ENCODE data around the gene PISD.
"Not testable (repeated sequence)": the region's sequence is repeated elsewhere in the genome, so short reads cannot be mapped to it uniquely, and the experiment has no call there.

PISD gene

DNA sequence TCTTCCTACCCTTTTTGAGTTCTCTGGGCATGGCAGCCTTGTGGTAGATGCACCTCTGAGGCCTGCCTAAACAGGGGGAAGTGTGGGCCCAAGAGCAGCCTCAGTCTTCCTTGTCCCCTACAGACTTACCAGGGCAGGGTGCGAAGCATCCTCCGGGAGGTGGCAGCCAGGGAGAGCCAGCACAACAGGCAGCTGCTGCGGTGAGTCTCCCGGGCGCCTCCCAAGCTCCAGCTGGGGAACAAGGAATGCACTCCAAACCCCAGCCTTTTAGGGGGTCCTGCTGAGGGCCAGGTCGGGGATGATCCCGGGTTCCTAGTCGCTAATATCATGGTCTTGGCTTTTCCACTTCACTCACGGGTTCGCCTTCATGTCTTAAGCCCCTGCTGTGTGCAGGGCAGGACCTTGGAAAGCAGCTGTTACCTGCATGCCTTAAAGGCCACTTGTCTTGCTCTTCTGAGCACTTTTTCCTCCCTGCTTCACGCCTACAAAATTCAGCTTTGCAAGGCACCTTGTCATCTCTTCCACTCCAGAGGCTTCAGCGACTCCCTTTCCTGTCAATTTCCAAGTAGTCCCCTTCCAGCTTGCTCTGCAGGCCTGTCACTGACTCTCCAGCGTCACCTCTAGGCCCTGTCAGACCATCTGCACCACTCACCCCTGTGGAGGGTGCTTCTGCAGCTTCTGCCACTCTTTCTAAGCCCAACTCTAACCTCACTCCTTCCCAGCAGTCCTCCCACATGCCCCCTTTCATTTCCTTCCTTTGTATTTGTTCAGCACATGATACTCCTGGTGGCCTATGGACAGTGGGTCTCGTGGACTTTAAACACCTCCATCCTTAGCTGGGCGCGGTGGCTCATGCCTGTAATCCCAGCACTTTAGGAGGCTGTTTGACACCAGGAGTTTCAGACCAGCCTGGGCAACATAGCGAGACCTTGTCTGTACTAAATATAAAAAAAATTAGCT lies 57.0 kb downstream of the PISD start:
- peak; percentile 16 to 64 for DNase-seq

DNA sequence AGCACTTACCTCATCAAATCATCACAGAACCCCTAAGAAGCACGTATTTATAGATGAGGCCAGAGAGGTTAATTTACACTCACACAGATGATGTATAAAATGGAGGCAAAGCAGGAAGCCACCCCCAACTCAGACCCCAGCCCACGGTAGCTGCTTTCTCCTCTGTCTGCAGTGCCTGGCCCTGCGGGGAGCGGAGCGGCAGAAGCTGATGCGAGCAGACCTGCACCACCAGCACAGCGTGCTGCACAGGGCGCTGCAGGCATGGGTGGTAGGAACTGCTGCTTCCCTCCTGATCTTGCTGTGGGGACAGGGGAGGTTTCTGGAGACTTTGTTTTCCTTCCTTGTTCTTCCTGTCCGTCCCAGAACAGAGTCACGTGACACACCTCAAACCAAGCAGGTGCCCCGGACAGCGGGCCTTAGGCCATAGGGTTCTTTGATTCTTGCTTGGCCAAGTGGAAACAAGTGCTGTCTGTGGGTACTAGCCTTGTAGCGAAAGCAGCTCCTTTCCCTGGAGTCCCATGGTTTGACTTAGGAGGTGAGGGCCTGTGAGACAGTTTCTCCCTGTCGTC lies 57.8 kb downstream of the PISD start:
- no peak for DNase-seq

DNA sequence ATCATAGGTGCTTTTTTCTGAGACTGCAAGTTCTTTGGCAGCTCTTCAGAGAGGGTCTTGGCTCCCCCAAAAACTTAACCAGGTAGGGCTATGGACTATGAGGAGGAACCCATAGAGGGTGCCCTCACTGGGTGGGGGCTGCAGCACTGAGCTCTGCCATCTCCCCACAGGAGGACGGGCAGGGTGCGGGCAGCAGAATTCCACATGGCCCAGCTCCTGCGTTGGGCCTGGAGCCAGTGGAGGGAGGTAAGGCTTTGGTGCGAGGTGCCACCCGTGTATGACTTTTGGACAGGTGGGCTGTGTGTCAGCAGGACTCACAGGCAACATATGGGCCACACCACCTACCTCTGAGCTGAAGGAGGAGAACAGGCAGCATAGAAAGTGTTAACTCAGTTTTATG lies 58.4 kb downstream of the PISD start:
- no peak for DNase-seq

- DNase-seq: no peak
These were observed 58.9 kb downstream of the PISD start for GRCh38 chr22:31603081-31603525.

DNA sequence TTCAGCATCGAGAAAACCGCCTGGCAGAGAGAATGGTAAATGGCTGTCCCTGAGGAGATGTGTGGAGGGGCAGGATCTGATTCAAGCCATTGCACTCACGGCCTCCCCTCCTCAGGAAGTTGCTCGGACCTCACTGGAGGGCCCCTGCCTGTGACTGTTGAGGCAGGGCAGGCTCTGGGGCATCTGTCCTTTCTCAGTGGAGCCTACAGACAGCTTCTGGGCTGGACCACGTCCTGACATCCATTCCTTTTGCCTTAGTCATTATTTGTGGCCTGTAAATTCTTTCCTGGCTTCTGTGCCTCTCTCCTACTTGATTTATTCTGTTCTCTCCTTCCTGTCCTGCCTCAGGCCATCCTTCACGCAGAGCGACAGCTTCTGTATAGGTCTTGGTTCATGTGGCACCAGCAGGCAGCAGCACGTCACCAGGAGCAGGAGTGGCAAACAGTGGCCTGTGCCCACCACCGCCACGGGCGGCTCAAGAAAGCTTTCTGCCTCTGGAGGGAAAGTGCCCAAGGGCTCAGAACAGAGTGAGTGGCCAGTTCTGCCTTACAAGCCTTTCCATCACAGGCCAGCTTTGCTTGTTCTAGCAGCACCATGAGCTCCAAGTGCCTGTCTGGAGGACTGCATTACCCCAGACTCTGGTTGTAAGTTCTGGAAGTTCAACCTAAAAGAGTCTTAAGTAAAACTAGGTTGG lies 59.6 kb downstream of the PISD start:
- DNase-seq: no peak

- DNase-seq: no peak
These were observed 66.7 kb downstream of the PISD start for GRCh38 chr22:31595271-31595670.

DNA sequence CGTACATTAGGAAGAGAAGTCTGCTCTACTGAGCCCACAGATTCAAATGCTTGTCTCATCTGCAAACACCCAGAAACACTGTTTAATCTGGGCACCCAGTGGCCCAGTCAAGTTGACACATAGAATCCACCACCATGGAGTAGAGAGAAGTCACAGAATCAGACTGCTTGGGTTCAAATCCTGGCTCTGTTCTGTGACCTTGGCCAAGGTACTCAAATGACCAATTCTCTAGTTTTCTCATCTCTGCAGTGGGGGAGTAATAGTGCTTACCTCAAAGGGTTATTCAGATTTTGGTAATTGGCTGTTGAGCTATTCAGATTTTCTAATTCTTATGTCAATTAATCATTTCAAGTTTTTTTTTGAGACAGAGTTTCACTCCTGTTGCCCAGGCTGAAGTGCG lies 71.9 kb downstream of the PISD start:
- not testable (repeated sequence) for DNase-seq

DNA sequence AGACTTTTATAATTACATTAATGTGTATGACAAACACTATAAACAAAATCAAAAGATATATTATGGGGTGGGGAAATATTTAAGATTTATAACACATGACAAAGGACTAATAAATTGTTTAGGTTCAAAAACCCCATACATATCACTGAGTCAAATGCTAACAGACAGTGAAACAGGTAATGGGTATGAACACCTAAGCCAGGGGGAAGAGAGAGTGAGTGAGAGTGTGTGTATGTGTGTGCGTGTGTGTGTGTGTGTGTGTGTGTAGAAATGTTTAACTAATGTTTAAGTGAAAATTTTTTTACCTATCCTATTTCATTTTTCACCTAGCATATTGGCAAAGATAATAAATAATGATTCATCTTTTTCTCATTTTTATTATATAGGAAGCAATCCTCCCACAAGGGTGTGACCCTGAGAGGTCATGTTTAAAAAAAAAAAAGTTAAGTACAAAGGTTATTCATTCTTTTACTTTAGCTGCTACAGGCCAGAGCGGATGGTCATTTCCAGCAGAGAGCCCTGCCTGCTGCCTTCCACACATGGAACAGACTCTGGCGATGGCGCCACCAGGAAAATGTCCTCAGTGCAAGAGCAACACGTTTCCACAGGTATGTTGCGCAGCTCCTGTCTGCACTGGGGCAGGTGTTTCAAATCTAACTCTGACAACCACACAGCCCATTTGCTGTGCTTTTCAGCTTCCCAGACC lies 72.9 kb downstream of the PISD start:
- no peak for DNase-seq

- no peak for DNase-seq
These were observed 75.7 kb downstream of the PISD start for GRCh38 chr22:31586137-31586920.

- DNase-seq: no peak
These were observed 76.7 kb downstream of the PISD start for GRCh38 chr22:31585161-31585859.

GRCh38 chr22:31584804-31585160 lies 77.2 kb downstream of the PISD start:
- DNase-seq: no peak

DNA sequence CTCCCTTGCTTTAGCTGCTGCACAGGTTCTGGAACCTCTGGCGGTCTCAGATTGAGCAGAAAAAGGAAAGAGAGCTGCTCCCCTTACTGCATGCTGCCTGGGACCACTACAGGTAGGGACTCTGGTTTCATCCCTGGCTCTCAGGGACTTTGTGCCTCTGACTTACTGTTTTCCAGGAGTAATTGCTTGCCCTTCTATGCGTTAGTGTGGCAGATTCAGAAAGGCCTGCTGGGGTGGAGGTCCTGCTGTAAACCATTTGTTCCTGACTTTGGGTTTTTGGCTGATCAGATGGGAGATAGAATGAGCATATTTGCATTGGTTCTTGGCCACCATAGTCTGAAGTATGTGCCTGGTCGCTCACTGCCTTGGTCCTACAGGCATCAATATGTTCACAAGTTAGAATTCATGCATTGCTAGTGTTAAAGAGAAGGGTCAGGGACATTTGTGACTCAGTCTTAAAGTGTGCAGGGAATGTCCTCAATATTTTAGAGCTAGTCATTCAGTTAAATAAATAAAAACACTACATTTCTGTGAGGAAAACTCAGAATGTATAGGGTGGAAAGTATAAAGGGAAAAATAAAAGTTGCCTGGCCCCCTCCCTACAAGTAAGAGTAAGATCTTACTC lies 78.0 kb downstream of the PISD start:
- DNase-seq: no peak

DNA sequence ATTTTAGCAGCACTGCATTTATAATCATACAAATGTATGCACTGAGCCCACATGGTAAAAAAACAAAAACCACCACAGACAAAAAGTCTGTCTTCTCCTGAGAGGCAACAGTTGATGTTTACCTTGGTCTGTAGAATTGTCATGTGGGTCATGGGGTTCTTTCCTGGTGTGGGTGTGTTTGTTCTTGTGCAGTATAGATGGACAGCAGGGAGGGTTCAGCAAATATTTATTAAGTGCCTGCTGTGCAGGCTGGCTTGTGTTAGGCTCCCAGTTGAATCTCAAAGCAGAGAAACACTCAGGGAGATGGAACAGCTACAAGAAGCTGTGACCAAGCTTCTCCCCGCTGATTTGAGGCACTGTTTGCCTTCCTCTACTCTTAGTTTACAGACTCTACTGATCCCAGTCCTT lies 82.2 kb downstream of the PISD start:
- no peak for DNase-seq

DNA sequence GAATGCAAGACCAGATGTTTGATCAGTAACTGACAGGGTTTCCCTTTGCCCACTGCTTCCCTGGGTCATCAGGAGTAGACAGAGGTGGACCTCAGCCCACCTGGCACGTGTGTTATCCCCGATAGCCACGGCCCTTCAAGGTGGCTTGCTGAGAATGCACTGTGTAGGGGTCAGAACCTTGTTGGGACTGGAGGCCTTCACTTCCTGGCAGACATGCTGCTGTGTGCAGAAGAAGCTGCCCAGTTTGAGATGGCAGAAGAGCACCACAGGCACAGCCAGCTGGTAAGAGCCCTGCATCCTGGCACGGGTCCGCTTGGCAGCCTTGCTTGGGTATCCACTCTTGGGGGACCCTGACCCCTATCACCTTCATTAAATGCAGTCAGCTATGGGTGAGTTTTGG lies 83.8 kb downstream of the PISD start:
- peak; percentile 30 for DNase-seq

DNA sequence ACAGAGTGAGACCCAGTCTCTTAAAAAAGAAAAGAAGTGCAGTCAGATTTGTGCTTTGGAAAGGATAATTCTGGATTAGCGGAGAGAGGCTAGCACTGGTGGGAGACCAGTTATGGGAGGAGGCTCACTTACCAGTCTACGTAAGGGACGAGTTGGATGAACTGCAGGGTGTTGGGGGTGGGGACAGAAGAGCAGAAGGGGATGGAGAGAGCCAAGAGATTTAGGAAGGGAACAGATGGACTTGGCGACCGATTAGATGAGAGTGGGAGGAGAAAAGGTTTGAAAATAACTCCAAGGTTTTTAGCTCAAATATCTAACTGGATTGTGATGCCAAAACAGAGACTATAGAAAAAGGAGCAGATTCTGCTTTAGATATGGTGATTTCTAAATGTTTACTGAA lies 84.3 kb downstream of the PISD start:
- DNase-seq: peak; percentile 84 to 93

DNA sequence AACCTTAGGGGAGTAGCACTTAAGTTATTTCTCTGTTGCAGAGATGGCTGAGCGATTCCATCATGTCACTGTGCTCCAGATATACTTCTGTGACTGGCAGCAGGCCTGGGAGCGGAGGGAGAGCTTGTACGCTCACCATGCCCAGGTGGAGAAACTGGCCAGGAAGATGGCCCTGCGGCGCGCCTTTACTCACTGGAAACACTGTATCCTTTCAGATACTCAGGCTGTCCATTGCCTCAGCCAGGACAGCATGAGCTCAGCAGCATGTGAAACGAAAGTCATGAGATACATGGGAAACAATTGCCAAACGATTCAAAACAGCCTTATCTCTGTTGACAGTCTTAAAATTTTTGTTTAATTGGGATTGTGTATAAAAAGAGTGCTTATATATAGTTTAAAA lies 86.8 kb downstream of the PISD start:
- no peak for DNase-seq

- DNase-seq: no peak
These were observed 87.9 kb downstream of the PISD start for GRCh38 chr22:31574055-31574670.

DNA sequence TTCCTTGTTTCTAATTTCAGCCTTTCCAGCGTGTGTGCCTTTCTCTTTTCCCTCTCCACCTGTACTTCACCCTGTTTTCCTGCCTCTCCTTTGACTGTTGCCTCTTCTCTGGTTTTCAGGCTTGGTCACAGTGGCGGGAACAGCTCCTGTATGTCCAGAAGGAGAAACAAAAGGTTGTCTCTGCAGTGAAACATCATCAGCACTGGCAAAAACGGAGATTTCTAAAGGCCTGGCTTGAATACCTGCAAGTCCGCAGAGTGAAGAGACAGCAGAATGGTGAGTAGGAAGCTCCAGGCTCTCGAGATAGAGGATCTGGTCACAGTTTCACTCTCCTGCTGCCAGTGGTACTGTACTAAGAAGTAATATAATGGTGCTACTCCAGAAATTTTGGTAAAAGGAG lies 89.1 kb downstream of the PISD start:
- DNase-seq: no peak

- DNase-seq: no peak
These were observed 92.9 kb downstream of the PISD start for GRCh38 chr22:31569126-31569525.
